Measurements from ENCODE around the gene PNPLA3. TPM values are rescaled to one million over a fixed set of nuclear protein-coding genes. Genes with fewer than 3 reads are reported as not detected.

PNPLA3 gene
- total RNA-seq, 1 donor from 2014 or later: 1.2 TPM

- peak; percentile 94 for DNase-seq (ENCODE audit: extremely low spot score, unreplicated experiment)
- TF ChIP-seq CTCF (IDR thresholded peaks at IDR 0.05): peak; percentile 1
- Mint-ChIP-seq H3K9me3 (ENCODE audit: unreplicated experiment) (no peaks in the 10 kb centered on the region), H3K27ac (ENCODE audit: unreplicated experiment) (peak within 1 kb of the TSS; percentile 94), H3K4me1 (ENCODE audit: unreplicated experiment) (peaks cover 25% of the 10 kb centered on the region), H3K4me3 (ENCODE audit: unreplicated experiment) (peak within 1 kb of the TSS; percentile 99), H3K27me3 (ENCODE audit: unreplicated experiment) (no peaks in the 10 kb centered on the region), H3K36me3 (ENCODE audit: unreplicated experiment) (no peaks in the 10 kb centered on the region)
These were observed 31.7 kb downstream of the PNPLA3 start, which contains the start of gene SAMM50 for GRCh38 chr22:43955040-43955882. Gene SAMM50 (plus strand): TSS chr22:43955442. CDS start chr22:43955578, 136 bp downstream.

- no peak for TF ChIP-seq CTCF (IDR thresholded peaks at IDR 0.05)
- Mint-ChIP-seq H3K4me1 (ENCODE audit: unreplicated experiment) (peaks cover 25% of the 10 kb centered on the region), H3K27me3 (ENCODE audit: unreplicated experiment) (no peaks in the 10 kb centered on the region), H3K36me3 (ENCODE audit: unreplicated experiment) (no peaks in the 10 kb centered on the region), H3K4me3 (ENCODE audit: unreplicated experiment) (peak overlapping the region; percentile 99), H3K27ac (ENCODE audit: unreplicated experiment) (peak overlapping the region; percentile 94), H3K9me3 (ENCODE audit: unreplicated experiment) (no peaks in the 10 kb centered on the region)
- DNase-seq (ENCODE audit: extremely low spot score, unreplicated experiment): no peak
These were observed 32.5 kb downstream of the PNPLA3 start for GRCh38 chr22:43955883-43956782.

GRCh38 chr22:43956805-43957463 is 33.3 kb downstream of the PNPLA3 start:
- H3K36me3 Mint-ChIP-seq (ENCODE audit: unreplicated experiment): no peaks in the 10 kb centered on the region
- H3K9me3 Mint-ChIP-seq (ENCODE audit: unreplicated experiment): no peaks in the 10 kb centered on the region
- no peaks in the 10 kb centered on the region for H3K27me3 Mint-ChIP-seq (ENCODE audit: unreplicated experiment)
- DNase-seq (ENCODE audit: extremely low spot score, unreplicated experiment): no peak
- no peak overlapping the region for H3K27ac Mint-ChIP-seq (ENCODE audit: unreplicated experiment)
- no peak for TF ChIP-seq CTCF (IDR thresholded peaks at IDR 0.05)
- H3K4me3 Mint-ChIP-seq (ENCODE audit: unreplicated experiment): peak overlapping the region; percentile 99
- peaks cover 25% of the 10 kb centered on the region for H3K4me1 Mint-ChIP-seq (ENCODE audit: unreplicated experiment)

- Mint-ChIP-seq H3K9me3 (ENCODE audit: unreplicated experiment) (no peaks in the 10 kb centered on the region), H3K4me1 (ENCODE audit: unreplicated experiment) (peaks cover 25% of the 10 kb centered on the region), H3K27me3 (ENCODE audit: unreplicated experiment) (no peaks in the 10 kb centered on the region), H3K27ac (ENCODE audit: unreplicated experiment) (no peak overlapping the region), H3K4me3 (ENCODE audit: unreplicated experiment) (no peak overlapping the region), H3K36me3 (ENCODE audit: unreplicated experiment) (peaks cover under 1% of the 10 kb centered on the region)
- TF ChIP-seq CTCF (IDR thresholded peaks at IDR 0.05): no peak
- no peak for DNase-seq (ENCODE audit: extremely low spot score, unreplicated experiment)
These were observed 34.3 kb downstream of the PNPLA3 start for GRCh38 chr22:43957871-43958270.

Measured in osteocyte (in vitro differentiated cells).